Stimulated activated effector memory CD8-positive, alpha-beta T cell treated with anti-CD3 and anti-CD28 coated beads, Interleukin-12 subunit alpha, Interleukin-12 subunit beta, amount 100 ng/mL, for 72 hours (primary cell): ENCODE data around the gene KANSL1.
"Not testable (repeated sequence)": the region's sequence is repeated elsewhere in the genome, so short reads cannot be mapped to it uniquely, and the experiment has no call there.

ENCODE experiments used
- ATAC-seq: fragments of 150-1000 bp; cut with Tn5 transposase; 2 replicates; pipeline ENCODE4 v1.10.0; 2021
- DNase-seq, 2 donors: peaks; one replicate each; pipeline ENCODE4 v3.0.0; 2021 to 2022; ENCODE audit warnings: low spot score in 2 of 2
- H3K27ac Mint-ChIP-seq: one replicate; pipeline ENCODE4 v1.8.0; 2022; ENCODE audit warnings: mild to moderate bottlenecking, mixed read lengths
- H3K36me3 Mint-ChIP-seq: one replicate; pipeline ENCODE4 v1.8.0; 2022; ENCODE audit warnings: mild to moderate bottlenecking, mixed read lengths
- H3K4me1 Mint-ChIP-seq: one replicate; pipeline ENCODE4 v1.8.0; 2022; ENCODE audit warnings: mixed read lengths
- H3K4me3 Mint-ChIP-seq: one replicate; pipeline ENCODE4 v1.8.0; 2022; ENCODE audit warnings: mild to moderate bottlenecking, mixed read lengths
- H3K9me3 Mint-ChIP-seq: one replicate; pipeline ENCODE4 v1.8.0; 2022; ENCODE audit warnings: mixed read lengths

KANSL1 gene

DNA sequence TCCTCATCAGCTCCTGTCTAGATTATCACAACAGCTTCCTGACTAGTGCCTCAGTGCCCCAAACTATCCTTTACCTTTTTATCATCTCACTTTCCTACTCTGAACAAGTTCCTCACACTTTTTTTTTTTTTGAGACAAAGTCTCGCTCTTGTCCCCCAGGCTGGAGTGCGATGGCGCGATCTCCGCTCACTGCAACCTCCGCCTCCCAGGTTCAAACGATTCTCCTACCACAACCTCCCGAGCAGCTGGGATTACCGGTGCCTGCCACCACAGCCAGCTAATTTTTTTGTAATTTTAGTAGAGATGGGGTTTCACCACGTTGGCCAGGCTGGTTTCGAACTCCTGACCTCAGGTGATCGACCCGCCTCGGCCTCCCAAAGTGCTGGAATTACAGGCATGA lies 11.9 kb downstream of the KANSL1 start:
- ATAC-seq, H3K9me3 Mint-ChIP-seq, DNase-seq: not testable (repeated sequence)
- H3K27ac Mint-ChIP-seq = peak overlapping the region; percentile 7
- H3K4me1 Mint-ChIP-seq = peaks cover 89% of the 10 kb centered on the region
- peaks cover 41% of the 10 kb centered on the region for H3K36me3 Mint-ChIP-seq
- peak overlapping the region; percentile 4 for H3K4me3 Mint-ChIP-seq

DNA sequence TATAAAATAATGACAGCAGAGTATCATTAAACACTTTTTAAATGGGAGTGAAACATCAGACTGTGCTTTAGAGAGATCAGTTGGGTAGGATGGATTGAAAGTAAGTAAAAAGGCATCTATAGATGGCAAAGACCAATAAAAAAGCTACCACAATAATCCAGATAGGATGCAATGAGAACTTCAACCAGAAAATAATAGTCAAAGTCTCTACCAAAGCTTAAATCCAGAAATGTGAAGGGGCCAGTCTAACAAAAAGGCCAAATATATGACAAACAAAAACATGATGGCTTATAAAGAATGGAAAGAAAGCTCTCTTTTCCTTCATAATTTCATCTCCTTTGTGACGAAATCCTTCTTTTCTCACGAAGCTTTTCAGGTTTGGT lies 12.3 kb downstream of the KANSL1 start:
- peaks cover 93% of the 10 kb centered on the region for H3K4me1 Mint-ChIP-seq
- no peak for DNase-seq
- H3K36me3 Mint-ChIP-seq = peaks cover 38% of the 10 kb centered on the region
- peak overlapping the region; percentile 7 for H3K27ac Mint-ChIP-seq
- no peak overlapping the region for H3K4me3 Mint-ChIP-seq
- no peak for ATAC-seq
- H3K9me3 Mint-ChIP-seq = no peaks in the 10 kb centered on the region

DNA sequence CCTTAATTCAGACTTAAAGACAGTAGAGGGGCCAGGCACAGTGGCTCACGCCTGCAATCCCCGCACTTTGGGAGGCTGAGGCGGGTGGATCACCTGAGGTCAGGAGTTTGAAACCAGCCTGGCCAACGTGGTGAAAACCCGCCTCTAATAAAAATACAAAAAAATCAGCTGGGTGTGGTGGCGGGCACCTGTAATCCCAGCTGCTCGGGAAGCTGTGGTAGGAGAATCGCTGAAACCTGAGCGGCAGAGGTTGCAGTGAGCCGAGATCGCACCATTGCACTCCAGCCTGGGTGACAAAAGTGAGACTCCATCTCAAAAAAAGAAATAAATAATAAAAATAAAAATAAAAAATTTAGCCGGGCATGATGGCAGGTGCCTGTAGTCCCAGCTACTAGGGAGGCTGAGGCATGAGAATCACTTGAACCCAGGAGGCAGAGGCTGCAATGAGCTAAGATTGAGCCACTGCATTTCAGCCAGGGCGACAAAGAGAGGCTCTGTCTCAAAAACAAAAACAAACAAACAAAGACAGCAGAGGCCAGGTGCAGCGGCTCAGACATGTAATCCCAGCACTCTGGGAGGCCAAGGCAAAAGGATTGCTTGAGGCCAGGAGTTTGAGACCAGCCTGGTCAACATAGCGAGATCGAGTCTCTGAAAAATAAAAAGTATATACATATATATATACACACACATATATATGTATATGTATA lies 12.9 kb downstream of the KANSL1 start:
- not testable (repeated sequence) for DNase-seq, ATAC-seq, H3K9me3 Mint-ChIP-seq
- peaks cover 37% of the 10 kb centered on the region for H3K36me3 Mint-ChIP-seq
- H3K27ac Mint-ChIP-seq = peak overlapping the region; percentile 13
- H3K4me3 Mint-ChIP-seq = peak overlapping the region; percentile 57
- peaks cover 90% of the 10 kb centered on the region for H3K4me1 Mint-ChIP-seq

DNA sequence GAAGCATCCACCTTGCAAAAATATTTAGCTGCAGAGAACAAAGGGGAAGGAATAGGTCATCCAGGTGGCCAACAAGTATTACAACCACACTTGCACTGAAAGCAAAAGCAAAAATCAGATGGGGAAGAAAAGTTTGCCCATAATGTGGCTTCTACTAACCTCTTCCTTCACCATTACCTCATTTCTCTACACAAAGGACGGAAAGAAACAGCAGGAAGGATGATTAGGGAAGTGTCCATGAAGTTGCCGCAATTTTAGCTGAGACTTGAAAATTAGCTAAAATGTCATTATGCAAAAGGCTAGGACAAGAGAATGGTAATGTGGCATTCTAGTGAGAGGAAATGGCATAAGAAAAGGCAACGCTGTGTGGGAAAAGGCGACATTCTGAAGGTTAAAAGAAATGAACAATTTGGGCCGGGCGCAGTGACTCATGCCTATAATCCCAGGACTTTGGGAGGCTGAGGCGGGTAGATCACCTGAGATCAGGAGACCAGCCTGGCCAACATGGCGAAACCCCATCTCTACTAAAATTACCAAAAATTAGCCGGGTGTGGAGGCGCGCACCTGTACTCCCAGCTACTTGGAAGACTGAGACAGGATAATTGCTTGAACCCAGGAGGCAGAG lies 13.7 kb downstream of the KANSL1 start:
- Mint-ChIP-seq H3K4me1 (peaks cover 82% of the 10 kb centered on the region), H3K36me3 (peaks cover 42% of the 10 kb centered on the region), H3K27ac (peak overlapping the region; percentile 13), H3K4me3 (peak overlapping the region; percentile 57), H3K9me3 (no peaks in the 10 kb centered on the region)
- ATAC-seq = peak; percentile 70
- peak in 1 of 2 donors; percentile 48 for DNase-seq

DNA sequence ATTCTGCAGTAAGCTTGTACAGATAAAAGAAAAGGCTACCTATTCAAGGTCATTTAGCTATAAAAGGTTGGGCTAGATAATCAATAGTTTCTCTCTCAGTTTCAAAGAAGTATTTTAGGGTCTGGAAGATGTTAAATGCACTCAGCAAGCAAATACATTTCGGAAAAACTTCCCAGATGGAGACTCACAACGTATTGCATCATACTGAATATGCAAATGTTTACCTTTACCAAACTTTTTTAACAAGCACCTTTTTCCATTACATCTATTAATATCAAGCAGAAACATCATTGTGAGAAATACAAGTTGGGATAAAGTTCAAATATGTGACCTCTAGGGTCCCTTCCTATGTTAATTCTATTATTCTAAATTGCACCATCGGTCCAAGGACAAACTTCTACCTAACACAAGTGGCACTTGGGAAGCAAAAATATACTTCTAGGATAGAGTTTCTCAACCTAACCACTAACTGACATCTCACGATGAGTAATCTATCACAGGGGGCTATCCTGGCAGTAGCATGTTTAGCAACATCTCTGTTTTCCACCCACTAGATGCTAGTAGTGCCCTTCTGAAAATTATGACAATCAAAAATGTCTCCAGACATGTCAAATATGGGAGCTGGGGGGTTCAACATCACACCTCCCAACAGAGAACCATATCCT lies 14.5 kb downstream of the KANSL1 start:
- H3K4me3 Mint-ChIP-seq = peak overlapping the region; percentile 57
- ATAC-seq = peak; percentile 81
- no peaks in the 10 kb centered on the region for H3K9me3 Mint-ChIP-seq
- peaks cover 78% of the 10 kb centered on the region for H3K4me1 Mint-ChIP-seq
- peaks cover 36% of the 10 kb centered on the region for H3K36me3 Mint-ChIP-seq
- H3K27ac Mint-ChIP-seq = peak overlapping the region; percentile 13
- DNase-seq = no peak

DNA sequence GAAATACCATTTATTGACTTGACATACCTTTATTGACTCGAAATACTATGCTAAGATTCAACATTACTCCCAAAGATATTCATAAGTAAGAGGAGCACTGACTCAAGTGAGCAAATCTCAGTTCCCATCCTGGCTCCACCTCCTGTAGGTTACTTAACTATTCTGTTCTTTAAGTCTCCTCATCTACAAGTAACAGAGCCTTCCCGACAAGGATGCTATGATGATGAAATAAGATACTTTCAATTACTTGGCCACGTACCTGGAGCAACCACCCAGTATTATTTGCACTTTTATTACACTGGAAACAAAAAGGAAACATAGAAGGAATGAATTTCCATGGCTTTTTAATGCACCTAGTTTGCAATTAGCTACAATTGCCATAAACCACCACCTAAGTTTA lies 16.3 kb downstream of the KANSL1 start:
- no peak overlapping the region for H3K4me3 Mint-ChIP-seq
- H3K36me3 Mint-ChIP-seq = peaks cover 41% of the 10 kb centered on the region
- ATAC-seq = no peak
- no peak overlapping the region for H3K27ac Mint-ChIP-seq
- DNase-seq = no peak
- H3K9me3 Mint-ChIP-seq = no peaks in the 10 kb centered on the region
- peaks cover 77% of the 10 kb centered on the region for H3K4me1 Mint-ChIP-seq

DNA sequence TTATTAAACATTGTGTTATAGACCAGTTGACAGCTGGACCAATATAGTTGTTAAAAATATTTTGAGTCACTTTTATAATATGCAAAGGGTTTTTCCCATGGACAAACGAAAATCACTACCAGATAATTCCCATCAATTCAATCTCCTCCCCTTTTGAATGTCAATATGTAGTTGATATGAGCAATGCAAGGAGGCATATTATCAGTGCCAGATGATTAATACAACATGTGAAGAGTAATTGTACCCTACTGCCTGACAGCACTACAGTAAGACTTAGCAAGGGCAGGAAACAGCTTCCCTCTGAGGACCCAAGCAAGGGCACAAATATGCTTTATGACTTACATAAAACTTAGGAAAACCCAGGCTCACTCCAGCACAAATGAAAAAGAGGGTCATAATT lies 17.3 kb downstream of the KANSL1 start:
- Mint-ChIP-seq H3K36me3 (peaks cover 43% of the 10 kb centered on the region), H3K4me1 (peaks cover 77% of the 10 kb centered on the region), H3K9me3 (no peaks in the 10 kb centered on the region), H3K27ac (no peak overlapping the region), H3K4me3 (no peak overlapping the region)
- ATAC-seq (no peak), DNase-seq (no peak)

DNA sequence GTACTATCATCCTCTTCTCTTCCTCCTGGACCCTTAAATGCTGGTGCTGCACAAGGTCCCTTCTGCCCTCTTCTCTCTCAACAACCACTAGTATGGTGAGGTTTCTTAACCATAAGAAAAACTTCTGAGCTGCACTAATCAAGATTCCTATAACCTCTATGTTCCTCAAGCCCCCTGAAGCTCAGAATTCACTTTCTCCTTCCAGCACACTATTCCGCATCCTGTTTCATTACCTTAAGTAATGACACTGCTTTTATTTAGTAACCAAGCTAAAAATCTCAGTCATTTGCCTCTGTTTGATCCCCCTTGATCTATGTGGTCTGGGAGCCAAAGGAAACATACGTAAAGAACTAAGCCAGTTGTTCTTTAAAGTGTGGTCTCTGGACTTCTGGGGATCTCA lies 20.1 kb downstream of the KANSL1 start:
- Mint-ChIP-seq H3K27ac (peak overlapping the region; percentile 9), H3K4me3 (no peak overlapping the region), H3K36me3 (peaks cover 58% of the 10 kb centered on the region), H3K4me1 (peaks cover 73% of the 10 kb centered on the region), H3K9me3 (no peaks in the 10 kb centered on the region)
- ATAC-seq (no peak), DNase-seq (no peak)

DNA sequence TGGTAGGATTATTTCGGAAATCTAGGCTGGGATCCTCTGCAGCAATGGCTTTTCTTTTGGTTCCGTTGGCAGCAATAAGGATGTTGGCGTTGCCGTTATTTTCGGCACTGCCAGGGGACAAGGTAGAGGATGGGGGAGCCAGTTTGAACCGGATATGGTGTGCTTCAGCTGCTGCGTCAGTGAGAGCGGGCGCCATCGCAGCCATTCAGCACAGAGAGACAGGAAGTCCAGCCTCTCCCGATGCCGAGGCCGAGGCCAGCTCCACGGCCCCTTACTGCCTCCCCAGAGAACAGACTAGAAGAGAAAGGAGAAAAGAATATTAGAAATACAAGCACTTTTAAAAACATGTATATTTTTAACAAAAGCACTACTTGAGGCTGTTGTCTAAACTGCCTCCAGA lies 21.3 kb downstream of the KANSL1 start:
- no peak for DNase-seq
- peak overlapping the region; percentile 9 for H3K27ac Mint-ChIP-seq
- ATAC-seq = peak; percentile 66
- H3K9me3 Mint-ChIP-seq = no peaks in the 10 kb centered on the region
- peak overlapping the region; percentile 47 for H3K4me3 Mint-ChIP-seq
- peaks cover 71% of the 10 kb centered on the region for H3K4me1 Mint-ChIP-seq
- peaks cover 71% of the 10 kb centered on the region for H3K36me3 Mint-ChIP-seq

DNA sequence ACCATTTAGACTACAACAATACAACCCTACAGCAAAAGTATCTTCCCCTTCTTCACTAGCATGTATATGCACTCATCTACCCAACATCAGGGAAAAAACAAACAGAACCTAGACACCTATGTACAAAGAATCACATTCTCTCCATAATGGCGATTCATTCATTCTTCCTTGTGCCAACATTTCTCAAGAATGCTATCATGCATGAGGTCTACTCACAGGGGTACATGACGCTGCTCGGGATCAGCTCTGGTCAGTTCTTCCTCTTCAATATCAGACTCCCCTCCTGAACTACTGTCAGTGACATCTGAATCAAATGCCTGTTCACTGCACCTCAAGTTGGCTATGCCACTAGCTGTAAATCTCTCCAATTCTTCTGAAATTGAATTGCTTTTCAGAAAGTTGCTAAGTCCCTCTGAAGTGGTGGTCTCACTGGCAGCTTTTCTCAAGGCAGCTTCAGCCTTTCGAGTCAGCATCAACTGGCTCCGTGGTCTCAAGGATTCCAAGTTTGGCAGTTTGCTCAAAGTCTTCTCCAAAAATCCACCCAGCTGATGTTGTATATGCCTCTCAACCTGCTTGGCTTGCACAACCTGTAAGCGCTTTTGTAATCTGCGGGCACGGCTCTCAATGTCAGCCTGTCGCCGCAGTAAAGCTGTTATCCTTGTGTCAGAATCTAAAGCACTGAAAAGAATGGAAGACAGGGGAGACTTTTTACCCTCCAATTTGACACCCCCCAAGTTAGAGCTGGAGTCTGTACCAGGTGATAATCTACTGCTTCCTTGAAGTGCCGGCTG lies 22.4 kb downstream of the KANSL1 start:
- Mint-ChIP-seq H3K36me3 (peaks cover 80% of the 10 kb centered on the region), H3K9me3 (no peaks in the 10 kb centered on the region), H3K4me1 (peaks cover 65% of the 10 kb centered on the region), H3K27ac (peak overlapping the region; percentile 9), H3K4me3 (no peak overlapping the region)
- ATAC-seq (no peak), DNase-seq (no peak)

DNA sequence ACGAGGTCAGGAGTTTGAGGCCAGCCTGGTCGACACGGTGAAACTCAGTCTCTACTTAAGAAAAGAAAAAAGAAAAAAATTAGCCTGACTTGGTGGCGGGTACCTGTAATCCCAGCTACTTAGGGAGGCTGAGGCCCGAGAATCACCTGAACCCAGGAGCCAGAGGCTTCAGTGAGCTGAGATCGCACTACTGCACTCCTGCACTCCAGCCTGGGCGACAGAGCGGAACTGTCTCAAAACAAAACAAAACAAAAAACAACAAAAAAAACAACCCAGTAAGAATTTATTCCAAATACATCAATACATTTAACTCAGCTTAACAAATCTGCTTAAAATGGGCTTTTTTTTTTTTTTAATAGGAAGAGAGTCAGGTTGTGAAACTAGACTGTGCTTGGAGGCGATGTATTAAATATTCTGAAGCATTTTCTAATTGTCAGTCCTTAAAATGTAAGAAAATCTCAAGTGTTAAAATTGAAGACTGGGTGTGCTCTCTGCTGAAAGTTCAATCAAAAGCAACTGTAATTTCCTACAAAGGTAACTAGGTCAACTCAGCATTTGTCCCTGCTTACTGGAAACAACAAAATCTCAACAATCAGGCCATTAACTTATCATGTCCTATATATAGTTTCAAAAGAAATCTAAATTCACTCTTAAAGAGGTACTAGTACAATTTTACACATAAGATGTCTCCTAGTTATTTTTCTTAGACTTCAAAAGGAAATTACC lies 23.2 kb downstream of the KANSL1 start:
- Mint-ChIP-seq H3K36me3 (peaks cover 78% of the 10 kb centered on the region), H3K4me1 (peaks cover 63% of the 10 kb centered on the region), H3K4me3 (peak overlapping the region; percentile 13), H3K9me3 (no peaks in the 10 kb centered on the region), H3K27ac (peak overlapping the region; percentile 9)
- no peak for ATAC-seq
- DNase-seq = no peak

DNA sequence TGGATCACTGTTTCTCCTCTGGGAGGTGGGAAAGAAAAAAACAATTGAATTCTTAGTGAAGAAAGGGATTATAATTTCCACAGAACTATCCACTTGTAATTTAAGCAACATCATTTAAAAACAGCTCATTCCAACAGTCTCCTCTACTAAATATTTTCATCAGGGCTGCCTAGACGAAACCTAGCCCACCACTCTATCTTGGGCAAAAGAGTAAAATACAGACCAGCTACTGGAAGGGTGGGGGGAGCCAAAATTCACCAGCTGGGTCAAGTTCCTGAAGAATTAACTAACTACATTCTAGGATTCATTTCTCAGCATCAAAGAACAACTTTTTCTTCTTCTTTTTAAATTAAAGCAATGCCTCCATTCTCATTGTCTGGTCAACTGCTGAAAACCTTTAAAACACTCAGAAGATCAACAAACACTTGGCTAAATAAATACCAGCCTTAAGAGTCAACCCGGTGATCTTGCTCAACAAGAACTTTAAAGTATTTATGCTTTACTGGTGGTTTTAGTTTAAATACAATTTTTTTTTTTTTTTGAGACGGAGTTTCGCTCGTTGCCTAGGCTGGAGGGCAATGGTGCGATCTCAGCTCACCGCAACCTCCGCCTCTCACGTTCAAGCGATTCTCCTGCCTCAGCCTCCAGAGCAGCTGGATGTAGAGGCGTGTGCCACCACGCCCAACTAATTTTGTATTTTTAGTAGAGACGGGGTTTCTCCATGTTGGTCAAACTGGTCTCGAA lies 25.2 kb downstream of the KANSL1 start:
- no peak overlapping the region for H3K4me3 Mint-ChIP-seq

DNA sequence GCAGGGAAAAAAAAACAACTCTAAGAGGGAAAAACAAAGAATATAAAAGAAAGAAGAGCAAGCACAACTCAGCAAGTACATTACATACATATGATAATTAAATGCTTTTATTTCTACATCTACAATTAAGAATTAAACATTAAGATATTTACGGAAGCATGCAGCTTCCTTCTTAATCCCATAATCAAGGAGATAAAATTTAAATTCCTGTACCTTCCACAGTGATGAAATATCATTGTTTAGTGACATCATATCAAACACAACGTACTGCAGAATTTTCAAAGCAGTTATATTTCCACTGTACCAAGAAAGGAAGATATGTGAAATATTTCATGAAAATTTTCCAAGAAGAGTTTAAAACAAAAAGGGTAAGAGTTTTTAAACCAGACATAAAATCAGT lies 26.0 kb downstream of the KANSL1 start:
- ATAC-seq = no peak
- no peaks in the 10 kb centered on the region for H3K9me3 Mint-ChIP-seq
- peaks cover 74% of the 10 kb centered on the region for H3K4me1 Mint-ChIP-seq
- DNase-seq = no peak
- no peak overlapping the region for H3K27ac Mint-ChIP-seq
- H3K36me3 Mint-ChIP-seq = peaks cover 75% of the 10 kb centered on the region
- no peak overlapping the region for H3K4me3 Mint-ChIP-seq

More for the DNA sequence above, 25.2 kb downstream of the KANSL1 start:
- DNase-seq = no peak
- Mint-ChIP-seq H3K9me3 (no peaks in the 10 kb centered on the region), H3K27ac (no peak overlapping the region), H3K36me3 (peaks cover 76% of the 10 kb centered on the region), H3K4me1 (peaks cover 73% of the 10 kb centered on the region)
- no peak for ATAC-seq

DNA sequence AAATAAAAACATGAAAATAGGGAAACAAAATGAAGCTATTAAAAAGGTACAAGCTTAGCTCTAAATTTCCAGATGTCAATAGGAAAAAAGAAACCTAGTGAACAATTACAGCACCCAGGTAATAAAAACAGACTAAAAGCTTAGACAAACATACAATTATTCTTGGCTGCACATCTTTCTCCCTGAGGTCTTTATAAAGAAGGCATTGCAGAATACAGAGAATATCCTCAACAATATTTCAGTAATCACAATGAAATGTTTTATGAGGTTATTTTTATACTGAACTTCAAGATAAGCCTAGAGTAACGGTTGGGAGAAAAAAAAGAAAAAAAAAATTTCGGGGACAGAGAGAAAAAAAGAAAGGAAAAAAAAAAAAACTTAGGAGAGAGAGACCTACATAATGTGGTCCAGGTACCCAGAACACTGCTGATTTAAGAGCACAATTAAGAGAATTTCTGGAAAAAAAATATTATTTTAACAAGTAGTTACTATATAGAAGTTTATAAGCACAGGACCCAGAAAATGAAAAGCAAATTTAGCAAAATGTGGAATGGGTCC lies 26.5 kb downstream of the KANSL1 start:
- Mint-ChIP-seq H3K27ac (peak overlapping the region; percentile 58), H3K4me3 (no peak overlapping the region), H3K36me3 (peaks cover 72% of the 10 kb centered on the region), H3K4me1 (peaks cover 73% of the 10 kb centered on the region), H3K9me3 (no peaks in the 10 kb centered on the region)
- DNase-seq = no peak
- ATAC-seq = no peak
